Fibroblast of skin of abdomen (primary cell): ENCODE results near the gene SLAMF7.
"Not testable (repeated sequence)": the region's sequence is repeated elsewhere in the genome, so short reads cannot be mapped to it uniquely, and the experiment has no call there.

Experiments
- DNase-seq: peaks from one replicate; pipeline ENCODE4 v3.0.0-alpha.2; 2013

SLAMF7 gene

GRCh38 chr1:160777486-160778089 is 38.5 kb downstream of the SLAMF7 start:
- DNase-seq = no peak

- no peak for DNase-seq
Measured at GRCh38 chr1:160778976-160779375, 39.9 kb downstream of the SLAMF7 start.

GRCh38 chr1:160779626-160780397 is 40.8 kb downstream of the SLAMF7 start:
- DNase-seq = no peak

- no peak for DNase-seq
Measured at GRCh38 chr1:160780398-160780755, 41.3 kb downstream of the SLAMF7 start.

- no peak for DNase-seq
Measured at GRCh38 chr1:160781186-160781766, 42.2 kb downstream of the SLAMF7 start.

- DNase-seq = no peak
Measured at GRCh38 chr1:160781914-160782689, 43.1 kb downstream of the SLAMF7 start.

GRCh38 chr1:160782988-160783765 is 44.1 kb downstream of the SLAMF7 start:
- not testable (repeated sequence) for DNase-seq

- DNase-seq = no peak
Measured at GRCh38 chr1:160789051-160789701, 50.1 kb downstream of the SLAMF7 start.

GRCh38 chr1:160789702-160790611 is 50.9 kb downstream of the SLAMF7 start:
- no peak for DNase-seq

- no peak for DNase-seq
Measured at GRCh38 chr1:160794376-160794775, 55.3 kb downstream of the SLAMF7 start.

- no peak for DNase-seq
Measured at GRCh38 chr1:160795951-160796383, 56.9 kb downstream of the SLAMF7 start, which contains the start of gene LY9. Gene LY9 (plus strand): TSS chr1:160796174. CDS start chr1:160796188, 14 bp downstream.

- no peak for DNase-seq
Measured at GRCh38 chr1:160797271-160797709, 58.2 kb downstream of the SLAMF7 start.

GRCh38 chr1:160797861-160798273 is 58.8 kb downstream of the SLAMF7 start:
- no peak for DNase-seq

GRCh38 chr1:160798439-160798838 is 59.4 kb downstream of the SLAMF7 start:
- no peak for DNase-seq

- no peak for DNase-seq
Measured at GRCh38 chr1:160799641-160800040, 60.6 kb downstream of the SLAMF7 start.

- DNase-seq = no peak
Measured at GRCh38 chr1:160800142-160800541, 61.1 kb downstream of the SLAMF7 start.

- no peak for DNase-seq
Measured at GRCh38 chr1:160800645-160801408, 61.8 kb downstream of the SLAMF7 start.

- no peak for DNase-seq
Measured at GRCh38 chr1:160801836-160802580, 63.0 kb downstream of the SLAMF7 start.
